Measurements from ENCODE around the gene SNX30. TPM values are rescaled to one million over a fixed set of nuclear protein-coding genes. Genes with fewer than 3 reads are reported as not detected.

The SNX30 gene
- total RNA-seq, 4 donors from 2014 or later: 7.1 to 10.5 (median 8.9) TPM

DNA sequence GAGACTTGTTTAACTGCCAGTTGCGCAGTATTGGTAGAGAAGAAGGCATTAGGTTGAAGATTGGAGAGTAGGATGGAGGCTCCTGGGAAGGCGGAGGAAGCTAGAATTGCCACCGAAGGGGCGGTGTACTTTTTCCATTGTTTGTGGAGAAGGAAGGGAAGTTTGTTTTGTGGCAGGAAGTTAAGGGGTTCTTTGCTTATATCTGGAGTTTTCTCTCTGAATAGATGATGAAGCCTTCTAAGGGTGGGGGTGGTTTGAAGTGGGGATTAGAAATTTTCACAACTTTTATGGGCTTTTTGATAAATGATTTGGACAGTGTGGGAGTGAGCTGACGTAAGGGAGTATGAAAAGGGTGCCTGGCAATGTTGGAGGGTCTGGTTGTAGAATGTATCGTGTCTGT, 59.3 kb downstream of the SNX30 start:
- no peak for DNase-seq (ENCODE audit: extremely low spot score)
- intact Hi-C loops (cut with DNase I): loop anchor here (10.0 kb wide), 1 partner anchor 325 kb away; the partner anchor contains the start of gene KIAA1958
- Histone ChIP-seq H3K9me3 (no peaks in the 10 kb centered on the region), H3K4me1 (no peaks in the 10 kb centered on the region), H3K36me3 (peaks cover 0 to 13% (median 0%) of the 10 kb centered on the region in 4 donors), H3K27ac (replicated peaks in 1 of 4) (no peak overlapping the region), H3K4me3 (no peak overlapping the region), H3K27me3 (no peaks in the 10 kb centered on the region)
- 74% methylated on average over 6 of the region's 6 CpGs for WGBS
- no peak for TF ChIP-seq CTCF (IDR thresholded peaks at IDR 0.05)
- no peak for TF ChIP-seq POLR2AphosphoS5 (IDR thresholded peaks at IDR 0.05)
- no peak for TF ChIP-seq EP300 (IDR thresholded peaks at IDR 0.05)
- no peak for TF ChIP-seq POLR2A (IDR thresholded peaks at IDR 0.05; ENCODE audit: low read depth)

DNA sequence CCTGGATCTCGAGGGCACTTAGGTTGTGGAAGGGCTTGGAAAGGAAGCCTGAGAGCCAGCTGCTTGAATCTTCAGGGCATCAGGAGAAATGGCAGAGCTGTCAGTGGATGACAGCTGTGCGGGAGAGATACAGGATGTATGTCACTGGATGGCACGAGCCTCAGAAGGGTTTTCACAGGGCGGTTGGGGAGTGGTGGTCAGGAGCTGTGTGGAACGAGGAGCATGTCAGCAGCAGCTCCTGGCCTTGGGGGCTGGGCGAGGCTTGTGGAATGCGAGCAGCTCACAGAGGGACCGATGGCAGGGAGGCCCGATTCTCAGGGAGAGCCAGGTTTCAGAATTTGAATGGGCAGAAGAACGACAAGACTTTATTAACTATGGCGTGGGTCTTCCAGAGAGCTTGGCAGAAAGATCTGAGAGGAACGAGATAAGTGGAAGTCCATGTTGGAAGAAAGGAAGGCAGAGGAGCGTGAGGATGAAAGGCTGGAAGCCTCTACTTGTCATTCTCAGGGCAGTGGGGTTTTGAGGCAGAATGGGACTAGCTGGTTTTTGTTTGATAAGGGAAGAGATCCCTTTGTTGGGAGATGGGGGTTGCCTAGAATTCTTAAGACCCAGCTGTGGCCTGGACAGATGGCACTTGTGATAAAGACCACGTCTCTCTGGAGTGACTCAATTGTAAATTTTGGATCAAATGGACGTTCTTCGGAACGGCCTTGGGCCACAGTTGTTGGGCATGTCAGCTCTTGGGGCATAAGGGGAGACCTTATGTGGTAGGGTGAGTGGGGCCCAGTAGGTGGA, 60.3 kb downstream of the SNX30 start:
- 90% methylated on average over 17 of the region's 17 CpGs for WGBS

GRCh38 chr9:112811518-112811917, 61.0 kb downstream of the SNX30 start:
- no peaks in the 10 kb centered on the region for H3K9me3 ChIP-seq
- no peak for TF ChIP-seq POLR2A (IDR thresholded peaks at IDR 0.05; ENCODE audit: low read depth)
- TF ChIP-seq POLR2AphosphoS5 (IDR thresholded peaks at IDR 0.05): no peak
- H3K4me3 ChIP-seq: no peak overlapping the region
- no peak overlapping the region for H3K27ac ChIP-seq (replicated peaks in 1 of 4)
- intact Hi-C loops (cut with DNase I): loop anchor here (10.0 kb wide), 1 partner anchor 327 kb away; the partner anchor contains the start of gene KIAA1958
- no peaks in the 10 kb centered on the region for H3K27me3 ChIP-seq
- peaks cover 0 to 13% (median 0%) of the 10 kb centered on the region in 4 donors for H3K36me3 ChIP-seq
- DNase-seq (ENCODE audit: extremely low spot score): peak; percentile 60
- no peaks in the 10 kb centered on the region for H3K4me1 ChIP-seq
- WGBS: 95% methylated on average over 6 of the region's 6 CpGs

More for the DNA sequence above, 60.3 kb downstream of the SNX30 start:
- Histone ChIP-seq H3K4me1 (no peaks in the 10 kb centered on the region), H3K27ac (replicated peaks in 1 of 4) (no peak overlapping the region), H3K27me3 (no peaks in the 10 kb centered on the region), H3K4me3 (no peak overlapping the region), H3K36me3 (peaks cover 0 to 13% (median 0%) of the 10 kb centered on the region in 4 donors), H3K9me3 (no peaks in the 10 kb centered on the region)
- intact Hi-C loops (cut with DNase I): loop anchor here (10.0 kb wide), 1 partner anchor 326 kb away; the partner anchor contains the start of gene KIAA1958
- peak; percentile 81 for DNase-seq (ENCODE audit: extremely low spot score)
- no peak for TF ChIP-seq EP300 (IDR thresholded peaks at IDR 0.05)
- TF ChIP-seq POLR2AphosphoS5 (IDR thresholded peaks at IDR 0.05): no peak
- no peak for TF ChIP-seq POLR2A (IDR thresholded peaks at IDR 0.05; ENCODE audit: low read depth)
- TF ChIP-seq CTCF (IDR thresholded peaks at IDR 0.05): no peak

DNA sequence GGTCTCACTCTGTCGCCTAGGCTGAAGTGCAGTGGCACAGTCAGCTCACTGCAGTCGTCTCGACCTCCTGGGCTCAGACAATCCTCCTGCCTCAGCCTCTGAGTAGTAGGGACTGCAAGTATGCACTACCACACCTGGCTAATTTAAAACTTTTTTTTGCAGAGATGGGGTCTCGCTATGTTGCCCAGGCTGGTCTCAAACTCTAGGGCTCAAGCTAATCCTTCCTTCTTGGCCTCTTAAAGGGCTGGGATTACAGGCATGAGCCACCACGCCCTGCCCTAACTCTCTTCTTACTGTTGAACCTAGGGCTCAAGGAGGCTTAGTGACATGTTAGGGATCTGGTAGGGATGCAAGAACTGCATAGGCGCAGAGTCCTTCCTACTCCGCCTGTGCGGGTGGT, 65.3 kb downstream of the SNX30 start:
- Histone ChIP-seq H3K27me3 (no peaks in the 10 kb centered on the region), H3K36me3 (peaks cover 0 to 10% (median 4%) of the 10 kb centered on the region in 4 donors), H3K27ac (replicated peaks in 1 of 4) (no peak overlapping the region), H3K4me3 (no peak overlapping the region), H3K9me3 (no peaks in the 10 kb centered on the region), H3K4me1 (peaks cover 5 to 13% (median 8%) of the 10 kb centered on the region in 4 donors)
- 94% methylated on average over 8 of the region's 8 CpGs for WGBS
- intact Hi-C loops (cut with DNase I): loop anchor here (5.0 to 10.0 kb wide), 2 partner anchors 99 to 331 kb away; partner anchors contain the start of genes INIP and KIAA1958
- peak; percentile 47 for DNase-seq (ENCODE audit: extremely low spot score)
- TF ChIP-seq POLR2A (IDR thresholded peaks at IDR 0.05; ENCODE audit: low read depth): no peak
- no peak for TF ChIP-seq CTCF (IDR thresholded peaks at IDR 0.05)
- no peak for TF ChIP-seq POLR2AphosphoS5 (IDR thresholded peaks at IDR 0.05)
- no peak for TF ChIP-seq EP300 (IDR thresholded peaks at IDR 0.05)

DNA sequence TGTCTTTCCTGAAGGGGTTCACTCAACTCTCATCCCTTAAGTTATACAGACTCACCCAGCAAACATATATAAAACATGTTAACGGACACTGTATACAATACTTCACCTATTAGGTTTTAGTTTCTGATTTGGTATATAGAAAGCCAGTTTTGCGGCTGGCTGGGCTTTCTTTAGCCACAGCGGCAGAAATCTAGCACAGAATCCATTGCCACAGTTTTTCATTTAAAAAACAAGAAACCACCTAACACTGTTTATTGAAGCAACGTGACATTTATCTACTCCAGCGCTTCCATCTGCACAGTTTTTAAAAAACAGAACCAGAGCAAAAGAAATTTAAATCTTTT, 67.3 kb downstream of the SNX30 start:
- DNase-seq (ENCODE audit: extremely low spot score): no peak
- Histone ChIP-seq H3K9me3 (no peaks in the 10 kb centered on the region), H3K4me1 (peaks cover 5 to 13% (median 8%) of the 10 kb centered on the region in 4 donors), H3K4me3 (no peak overlapping the region), H3K27me3 (no peaks in the 10 kb centered on the region), H3K36me3 (peaks cover 0 to 10% (median 4%) of the 10 kb centered on the region in 4 donors), H3K27ac (replicated peaks in 1 of 4) (no peak overlapping the region)
- intact Hi-C loops (cut with DNase I): loop anchor here (2.0 to 10.0 kb wide), 3 partner anchors 67 to 333 kb away; partner anchors contain the start of genes INIP, KIAA1958 and SNX30
- WGBS: 91% methylated on average over 5 of the region's 5 CpGs
- no peak for TF ChIP-seq EP300 (IDR thresholded peaks at IDR 0.05)
- no peak for TF ChIP-seq POLR2A (IDR thresholded peaks at IDR 0.05; ENCODE audit: low read depth)
- TF ChIP-seq CTCF (IDR thresholded peaks at IDR 0.05): no peak
- no peak for TF ChIP-seq POLR2AphosphoS5 (IDR thresholded peaks at IDR 0.05)
